Astrocyte of the hippocampus (primary cell): ENCODE results near the gene ABHD2.
"Not testable (repeated sequence)": the region's sequence is repeated elsewhere in the genome, so short reads cannot be mapped to it uniquely, and the experiment has no call there.

ENCODE experiments used
- DNase-seq: peaks from one replicate; pipeline ENCODE4 v3.0.0; 2011; ENCODE audit warnings: low read depth, low spot score

ABHD2 gene

GRCh38 chr15:89137926-89138325 is 49.7 kb downstream of the ABHD2 start:
- DNase-seq = no peak

- DNase-seq = no peak
Measured at GRCh38 chr15:89138999-89139612, 50.9 kb downstream of the ABHD2 start.

GRCh38 chr15:89139613-89140499 is 51.6 kb downstream of the ABHD2 start:
- no peak for DNase-seq

- DNase-seq = no peak
Measured at GRCh38 chr15:89140595-89140994, 52.3 kb downstream of the ABHD2 start.

GRCh38 chr15:89141159-89141558 is 52.9 kb downstream of the ABHD2 start:
- not testable (repeated sequence) for DNase-seq

GRCh38 chr15:89141885-89142284 is 53.6 kb downstream of the ABHD2 start:
- DNase-seq = no peak

GRCh38 chr15:89142423-89142822 is 54.2 kb downstream of the ABHD2 start:
- no peak for DNase-seq

GRCh38 chr15:89143503-89144162 is 55.4 kb downstream of the ABHD2 start:
- DNase-seq = no peak

GRCh38 chr15:89144491-89144890 is 56.2 kb downstream of the ABHD2 start:
- no peak for DNase-seq

GRCh38 chr15:89146366-89146765 is 58.1 kb downstream of the ABHD2 start:
- DNase-seq = no peak

GRCh38 chr15:89148126-89148525 is 59.9 kb downstream of the ABHD2 start:
- no peak for DNase-seq

GRCh38 chr15:89149501-89150101 is 61.3 kb downstream of the ABHD2 start:
- DNase-seq = no peak

GRCh38 chr15:89150287-89150686 is 62.0 kb downstream of the ABHD2 start:
- DNase-seq = no peak

- DNase-seq = no peak
Measured at GRCh38 chr15:89150762-89151664, 62.8 kb downstream of the ABHD2 start.

- DNase-seq = no peak
Measured at GRCh38 chr15:89155122-89155521, 66.9 kb downstream of the ABHD2 start.

- no peak for DNase-seq
Measured at GRCh38 chr15:89155656-89156055, 67.4 kb downstream of the ABHD2 start.

GRCh38 chr15:89157061-89157460 is 68.8 kb downstream of the ABHD2 start:
- DNase-seq = no peak

- DNase-seq = no peak
Measured at GRCh38 chr15:89157918-89158564, 69.8 kb downstream of the ABHD2 start.

- no peak for DNase-seq
Measured at GRCh38 chr15:89161666-89162065, 73.4 kb downstream of the ABHD2 start.

- no peak for DNase-seq
Measured at GRCh38 chr15:89163271-89164055, 75.2 kb downstream of the ABHD2 start.
